SK-N-SH (cell line): Measurements from ENCODE around the gene GPATCH4.

Experiments used
- CHD2 ChIP-seq: fragments of 150-350 bp; IDR thresholded peaks from 2 replicates; pipeline ENCODE4 v1.6.1; 2018; ENCODE audit warnings: low read length; ENCODE audit not compliant: partially characterized antibody
- EP300 ChIP-seq, 2 experiments: IDR thresholded peaks; 2 replicates each; pipeline versions ENCODE4 v1.4.0 to v1.6.1; 2012; ENCODE audit warnings: borderline replicate concordance in 1 of 2, low read depth in 1 of 2, low read length in 1 of 2
- NRF1 ChIP-seq: IDR thresholded peaks from 2 replicates; pipeline ENCODE4 v1.6.1; 2012; ENCODE audit warnings: low read depth, mild to moderate bottlenecking, low read length
- POLR2AphosphoS5 ChIP-seq: IDR thresholded peaks from 2 replicates; pipeline ENCODE4 v1.6.1; 2012; ENCODE audit warnings: low read depth, low read length
- TAF1 ChIP-seq: IDR thresholded peaks from 2 replicates; pipeline ENCODE4 v1.6.1; 2012; ENCODE audit warnings: low read depth, mild to moderate bottlenecking, low read length, moderate library complexity, borderline replicate concordance
- TF ChIP-seq, protein P1 (sequence below): IDR thresholded peaks from 2 replicates; pipeline ENCODE4 v1.4.0; 2012; ENCODE audit warnings: low read depth
- TF ChIP-seq, protein P2 (sequence below): fragments of 200-600 bp; sonication (generic); IDR thresholded peaks from 2 replicates; pipeline ENCODE4 v1.6.1; 2017; ENCODE audit warnings: antibody characterized with exemption, mild to moderate bottlenecking, moderate library complexity

DNA sequence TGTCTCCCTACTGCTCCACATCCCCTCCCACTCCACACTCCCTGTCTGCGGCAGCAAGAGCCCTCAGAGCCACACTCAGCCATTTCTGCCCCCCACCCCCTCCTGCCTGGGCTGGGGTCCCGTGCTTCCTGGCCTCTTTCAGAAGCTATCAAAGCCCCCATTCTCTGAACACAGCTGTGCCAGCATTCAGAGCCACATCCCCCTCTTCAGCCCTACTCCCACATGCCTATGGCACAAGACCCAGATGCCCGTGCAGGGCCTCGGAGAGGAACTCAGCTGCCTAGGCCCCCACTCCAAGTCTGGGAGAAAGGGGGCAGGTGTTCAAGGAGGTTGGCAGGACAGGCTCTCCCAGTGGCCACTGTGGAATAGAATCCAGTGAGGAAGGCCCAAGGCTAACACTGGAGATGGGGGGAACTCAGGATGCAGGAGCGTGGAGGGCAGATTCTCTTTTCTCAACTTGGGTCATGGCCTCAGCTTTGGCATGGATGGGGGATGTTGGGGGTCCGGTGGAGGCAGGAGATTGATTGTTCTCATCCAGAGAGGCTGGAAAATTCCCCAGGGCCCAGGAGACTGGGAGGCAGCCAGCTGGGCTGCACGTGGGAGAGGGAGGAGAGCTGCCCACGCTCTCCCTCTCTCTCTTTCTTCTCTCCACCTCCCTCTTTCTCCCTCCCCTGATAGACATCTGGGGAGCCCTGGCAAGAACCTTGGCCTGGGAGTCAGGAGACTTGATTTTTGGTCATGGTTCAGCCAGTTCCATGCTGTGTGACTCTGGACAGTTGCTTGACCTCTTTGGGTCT is 37.1 kb upstream of the GPATCH4 start:
- TF ChIP-seq NRF1, result no peak
- no peak for TF ChIP-seq CHD2
- no peak for TF ChIP-seq EP300 (IDR thresholded peaks at IDR 0.05; ENCODE audit: borderline replicate concordance in 1 of 2, low read depth in 1 of 2, low read length in 1 of 2)
- TF ChIP-seq POLR2AphosphoS5, result no peak
- no peak for TF ChIP-seq TAF1
- TF ChIP-seq, protein P1, sequence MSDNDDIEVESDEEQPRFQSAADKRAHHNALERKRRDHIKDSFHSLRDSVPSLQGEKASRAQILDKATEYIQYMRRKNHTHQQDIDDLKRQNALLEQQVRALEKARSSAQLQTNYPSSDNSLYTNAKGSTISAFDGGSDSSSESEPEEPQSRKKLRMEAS, result no peak
- TF ChIP-seq, protein P2, sequence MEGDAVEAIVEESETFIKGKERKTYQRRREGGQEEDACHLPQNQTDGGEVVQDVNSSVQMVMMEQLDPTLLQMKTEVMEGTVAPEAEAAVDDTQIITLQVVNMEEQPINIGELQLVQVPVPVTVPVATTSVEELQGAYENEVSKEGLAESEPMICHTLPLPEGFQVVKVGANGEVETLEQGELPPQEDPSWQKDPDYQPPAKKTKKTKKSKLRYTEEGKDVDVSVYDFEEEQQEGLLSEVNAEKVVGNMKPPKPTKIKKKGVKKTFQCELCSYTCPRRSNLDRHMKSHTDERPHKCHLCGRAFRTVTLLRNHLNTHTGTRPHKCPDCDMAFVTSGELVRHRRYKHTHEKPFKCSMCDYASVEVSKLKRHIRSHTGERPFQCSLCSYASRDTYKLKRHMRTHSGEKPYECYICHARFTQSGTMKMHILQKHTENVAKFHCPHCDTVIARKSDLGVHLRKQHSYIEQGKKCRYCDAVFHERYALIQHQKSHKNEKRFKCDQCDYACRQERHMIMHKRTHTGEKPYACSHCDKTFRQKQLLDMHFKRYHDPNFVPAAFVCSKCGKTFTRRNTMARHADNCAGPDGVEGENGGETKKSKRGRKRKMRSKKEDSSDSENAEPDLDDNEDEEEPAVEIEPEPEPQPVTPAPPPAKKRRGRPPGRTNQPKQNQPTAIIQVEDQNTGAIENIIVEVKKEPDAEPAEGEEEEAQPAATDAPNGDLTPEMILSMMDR, result no peak
